Keratinocyte (primary cell): ENCODE measurements around the gene NRP2.

ENCODE experiments used
- EZH2 ChIP-seq: IDR thresholded peaks from one replicate; pipeline ENCODE4 v1.6.1; 2012; ENCODE audit warnings: inconsistent platforms, mild to moderate bottlenecking, low read length, moderate library complexity
- TF ChIP-seq, protein P1 (sequence below), 3 experiments: IDR thresholded peaks in 1 of 3; conservative IDR thresholded peaks in 1 of 3; optimal IDR thresholded peaks in 1 of 3; 2 replicates in 2 of 3; 3 replicates in 1 of 3; pipeline versions ENCODE3 to v1.5.1; 2011; ENCODE audit warnings: low read length in 3 of 3, mild to moderate bottlenecking in 3 of 3, moderate library complexity in 2 of 3, control low read depth in 1 of 3, inconsistent platforms in 1 of 3; ENCODE audit not compliant: insufficient read depth in 2 of 3; ENCODE audit errors: extremely low read depth in 1 of 3

DNA sequence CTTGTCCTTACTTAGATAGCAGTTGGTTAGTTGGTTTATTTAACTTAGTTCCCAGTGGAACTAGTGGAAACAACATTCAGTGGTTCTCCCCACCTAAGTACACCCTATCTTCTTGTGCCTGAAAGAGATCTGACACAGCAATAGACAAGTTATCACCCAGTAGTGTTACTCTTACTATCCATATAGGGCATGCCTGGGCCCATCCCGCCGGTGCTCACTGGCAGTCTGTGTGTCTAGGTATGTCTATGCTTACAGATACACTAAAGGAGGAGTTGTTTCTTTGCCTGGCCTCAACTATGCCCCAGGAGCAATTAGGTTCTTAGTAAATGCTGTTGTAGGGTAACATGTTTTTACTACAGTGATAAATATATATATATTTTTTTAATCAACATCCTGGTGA is 12.0 kb upstream of the NRP2 start:
- TF ChIP-seq, protein P1, sequence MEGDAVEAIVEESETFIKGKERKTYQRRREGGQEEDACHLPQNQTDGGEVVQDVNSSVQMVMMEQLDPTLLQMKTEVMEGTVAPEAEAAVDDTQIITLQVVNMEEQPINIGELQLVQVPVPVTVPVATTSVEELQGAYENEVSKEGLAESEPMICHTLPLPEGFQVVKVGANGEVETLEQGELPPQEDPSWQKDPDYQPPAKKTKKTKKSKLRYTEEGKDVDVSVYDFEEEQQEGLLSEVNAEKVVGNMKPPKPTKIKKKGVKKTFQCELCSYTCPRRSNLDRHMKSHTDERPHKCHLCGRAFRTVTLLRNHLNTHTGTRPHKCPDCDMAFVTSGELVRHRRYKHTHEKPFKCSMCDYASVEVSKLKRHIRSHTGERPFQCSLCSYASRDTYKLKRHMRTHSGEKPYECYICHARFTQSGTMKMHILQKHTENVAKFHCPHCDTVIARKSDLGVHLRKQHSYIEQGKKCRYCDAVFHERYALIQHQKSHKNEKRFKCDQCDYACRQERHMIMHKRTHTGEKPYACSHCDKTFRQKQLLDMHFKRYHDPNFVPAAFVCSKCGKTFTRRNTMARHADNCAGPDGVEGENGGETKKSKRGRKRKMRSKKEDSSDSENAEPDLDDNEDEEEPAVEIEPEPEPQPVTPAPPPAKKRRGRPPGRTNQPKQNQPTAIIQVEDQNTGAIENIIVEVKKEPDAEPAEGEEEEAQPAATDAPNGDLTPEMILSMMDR (optimal IDR thresholded peaks at IDR 0.05 in 1 of 3, IDR thresholded peaks at IDR 0.05 in 1 of 3, conservative IDR thresholded peaks at IDR 0.05 in 1 of 3; ENCODE audit: extremely low read depth in 1 of 3, insufficient read depth in 2 of 3, low read length in 3 of 3), result no peak
- no peak for TF ChIP-seq EZH2
